Nephron progenitor cell (in vitro differentiated cells): Measurements from ENCODE around the gene PDK2.

Experiments
- DNase-seq: peaks from one replicate; pipeline ENCODE4 v3.0.0; 2021
- H3K27ac Mint-ChIP-seq: 2 replicates; pipeline ENCODE4 v1.8.0; 2021; ENCODE audit warnings: mild to moderate bottlenecking, moderate library complexity, mixed read lengths
- H3K27me3 Mint-ChIP-seq: 2 replicates; pipeline ENCODE4 v1.8.0; 2021; ENCODE audit warnings: mild to moderate bottlenecking, low read depth, mixed read lengths; ENCODE audit not compliant: poor library complexity
- H3K36me3 Mint-ChIP-seq: 2 replicates; pipeline ENCODE4 v1.8.0; 2021; ENCODE audit warnings: low read depth, mixed read lengths
- H3K4me1 Mint-ChIP-seq: 2 replicates; pipeline ENCODE4 v1.8.0; 2021; ENCODE audit warnings: mixed read lengths
- H3K4me3 Mint-ChIP-seq: 2 replicates; pipeline ENCODE4 v1.8.0; 2021; ENCODE audit warnings: mild to moderate bottlenecking, moderate library complexity, mixed read lengths
- H3K9me3 Mint-ChIP-seq: 2 replicates; pipeline ENCODE4 v1.8.0; 2021; ENCODE audit warnings: mild to moderate bottlenecking, moderate library complexity, mixed read lengths
- TF ChIP-seq, protein P1 (sequence below): fragments of 200-600 bp; sonication (generic); IDR thresholded peaks from 2 replicates; pipeline ENCODE4 v1.5.0; 2021; ENCODE audit warnings: antibody characterized with exemption

PDK2 gene

DNA sequence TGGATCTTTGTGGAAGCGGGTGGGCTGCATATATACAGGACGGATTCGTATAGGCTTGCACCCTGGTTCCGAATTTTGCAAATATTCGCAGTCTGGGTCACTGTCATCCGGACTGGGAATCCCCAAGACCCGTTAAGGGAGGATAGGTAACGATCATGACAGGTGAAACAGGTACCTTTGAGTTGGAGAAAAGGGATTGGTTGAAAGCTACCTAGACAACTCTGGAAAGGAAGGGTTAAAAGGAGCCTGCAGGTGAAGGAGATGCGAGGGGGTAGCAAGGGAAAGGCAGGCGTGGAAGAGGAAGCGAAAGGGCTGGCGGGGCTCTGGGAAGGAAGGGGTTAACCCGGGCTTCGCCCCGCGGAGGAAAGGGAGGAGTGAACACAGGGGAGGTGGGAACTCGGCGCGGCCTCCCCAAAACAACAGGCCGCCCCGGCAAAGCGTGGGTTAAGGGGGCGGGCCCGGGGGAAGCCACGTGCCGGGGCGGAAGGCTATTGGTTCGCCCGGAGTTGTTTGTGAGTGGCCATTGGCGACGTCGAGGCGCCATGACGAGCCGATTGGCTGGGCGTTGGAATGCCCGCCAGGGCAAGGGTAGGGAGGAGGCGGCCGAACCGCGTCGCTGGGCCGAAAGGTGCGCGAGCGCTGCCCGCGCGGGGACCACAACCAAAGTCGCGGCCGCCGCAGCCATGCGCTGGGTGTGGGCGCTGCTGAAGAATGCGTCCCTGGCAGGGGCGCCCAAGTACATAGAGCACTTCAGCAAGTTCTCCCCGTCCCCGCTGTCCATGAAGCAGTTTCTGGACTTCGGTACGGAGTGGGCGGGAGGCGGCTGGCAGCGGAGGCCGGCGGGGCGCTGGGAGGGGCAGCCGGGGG lies at the start of gene PDK2:
Gene PDK2, plus strand, starts transcription at position 599 of the 867 bp plus-strand sequence. Its CDS starts 85 bp downstream, at position 684.
- Mint-ChIP-seq H3K4me3 (peak within 1 kb of the TSS; percentile 99), H3K36me3 (peaks cover 9% of the 10 kb centered on the region), H3K4me1 (peaks cover 70% of the 10 kb centered on the region), H3K27me3 (peaks cover 25% of the 10 kb centered on the region), H3K9me3 (no peaks in the 10 kb centered on the region), H3K27ac (peak within 1 kb of the TSS; percentile 67)
- TF ChIP-seq, protein P1, sequence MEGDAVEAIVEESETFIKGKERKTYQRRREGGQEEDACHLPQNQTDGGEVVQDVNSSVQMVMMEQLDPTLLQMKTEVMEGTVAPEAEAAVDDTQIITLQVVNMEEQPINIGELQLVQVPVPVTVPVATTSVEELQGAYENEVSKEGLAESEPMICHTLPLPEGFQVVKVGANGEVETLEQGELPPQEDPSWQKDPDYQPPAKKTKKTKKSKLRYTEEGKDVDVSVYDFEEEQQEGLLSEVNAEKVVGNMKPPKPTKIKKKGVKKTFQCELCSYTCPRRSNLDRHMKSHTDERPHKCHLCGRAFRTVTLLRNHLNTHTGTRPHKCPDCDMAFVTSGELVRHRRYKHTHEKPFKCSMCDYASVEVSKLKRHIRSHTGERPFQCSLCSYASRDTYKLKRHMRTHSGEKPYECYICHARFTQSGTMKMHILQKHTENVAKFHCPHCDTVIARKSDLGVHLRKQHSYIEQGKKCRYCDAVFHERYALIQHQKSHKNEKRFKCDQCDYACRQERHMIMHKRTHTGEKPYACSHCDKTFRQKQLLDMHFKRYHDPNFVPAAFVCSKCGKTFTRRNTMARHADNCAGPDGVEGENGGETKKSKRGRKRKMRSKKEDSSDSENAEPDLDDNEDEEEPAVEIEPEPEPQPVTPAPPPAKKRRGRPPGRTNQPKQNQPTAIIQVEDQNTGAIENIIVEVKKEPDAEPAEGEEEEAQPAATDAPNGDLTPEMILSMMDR = no peak
- peak; percentile 91 for DNase-seq

DNA sequence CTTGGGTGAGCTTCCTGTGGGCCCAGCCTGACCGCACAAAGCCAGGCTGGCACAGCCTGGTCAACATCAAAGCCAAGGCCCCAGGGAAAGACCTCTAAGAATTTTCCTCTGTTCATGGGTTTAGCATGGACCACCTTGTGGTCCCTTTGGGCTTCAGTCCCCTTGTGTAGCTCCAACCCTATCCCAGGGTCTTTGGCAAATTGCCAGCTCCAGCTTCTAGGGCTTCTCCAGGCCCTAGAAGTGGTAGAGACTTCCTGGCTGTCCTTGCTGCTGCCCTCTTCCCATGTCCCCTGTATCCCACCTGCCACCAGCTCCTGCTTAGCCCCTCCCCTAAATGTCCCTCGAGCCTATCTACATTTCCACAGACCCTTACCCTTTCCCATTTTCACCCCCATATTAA lies 49.0 kb upstream of the PDK2 start:
- Mint-ChIP-seq H3K27me3 (peaks cover 23% of the 10 kb centered on the region), H3K27ac (no peak overlapping the region), H3K36me3 (no peaks in the 10 kb centered on the region), H3K4me3 (no peak overlapping the region), H3K9me3 (peaks cover 5% of the 10 kb centered on the region), H3K4me1 (peaks cover 54% of the 10 kb centered on the region)
- no peak for DNase-seq
- TF ChIP-seq, protein P1 = no peak

DNA sequence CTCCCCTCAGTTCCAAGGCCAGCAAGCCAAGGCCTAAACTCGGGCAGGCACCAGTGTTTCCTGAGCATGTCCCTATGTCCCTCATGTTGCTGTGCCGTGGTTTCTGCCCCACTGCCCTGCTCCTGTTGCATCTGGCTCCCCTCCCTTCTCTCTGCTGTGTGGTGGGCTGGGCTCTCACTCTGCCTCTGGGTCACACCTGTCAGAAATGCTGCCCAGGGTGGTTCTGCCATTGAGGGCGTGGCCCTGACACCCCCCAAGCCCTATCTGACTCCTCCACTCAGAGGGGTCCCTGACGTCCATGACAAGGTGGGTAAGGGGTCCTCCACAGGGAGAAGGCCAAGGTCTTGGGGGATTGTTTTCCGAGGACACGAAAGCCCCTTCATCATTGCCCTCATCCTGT lies 48.5 kb upstream of the PDK2 start:
- Mint-ChIP-seq H3K9me3 (peaks cover 5% of the 10 kb centered on the region), H3K4me3 (no peak overlapping the region), H3K27ac (no peak overlapping the region), H3K4me1 (peaks cover 59% of the 10 kb centered on the region), H3K27me3 (peaks cover 20% of the 10 kb centered on the region), H3K36me3 (no peaks in the 10 kb centered on the region)
- no peak for DNase-seq
- TF ChIP-seq, protein P1 = no peak

DNA sequence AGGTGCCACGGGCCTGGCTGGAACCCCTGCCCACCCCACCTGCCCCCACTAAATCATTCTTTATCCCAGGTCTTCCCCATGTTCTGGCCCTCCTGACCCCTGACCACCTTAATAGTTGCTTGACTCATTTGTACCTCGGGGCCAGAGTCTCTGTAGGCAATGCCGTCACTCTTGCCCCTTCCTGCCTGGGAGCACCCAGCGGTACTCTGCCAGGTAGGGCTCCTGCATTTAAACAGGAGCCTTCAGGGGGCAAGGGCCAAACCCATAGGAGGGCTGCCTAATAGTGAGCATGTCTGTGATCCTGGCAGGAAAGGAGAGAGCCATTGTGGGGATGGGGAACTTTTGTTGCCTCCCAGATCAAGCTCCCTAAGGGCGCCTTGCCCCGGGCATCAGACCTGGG lies 48.1 kb upstream of the PDK2 start:
- Mint-ChIP-seq H3K27ac (peak overlapping the region; percentile 20), H3K4me1 (peaks cover 63% of the 10 kb centered on the region), H3K4me3 (no peak overlapping the region), H3K36me3 (no peaks in the 10 kb centered on the region), H3K9me3 (peaks cover under 1% of the 10 kb centered on the region), H3K27me3 (peaks cover 16% of the 10 kb centered on the region)
- TF ChIP-seq, protein P1 = no peak
- DNase-seq = no peak

DNA sequence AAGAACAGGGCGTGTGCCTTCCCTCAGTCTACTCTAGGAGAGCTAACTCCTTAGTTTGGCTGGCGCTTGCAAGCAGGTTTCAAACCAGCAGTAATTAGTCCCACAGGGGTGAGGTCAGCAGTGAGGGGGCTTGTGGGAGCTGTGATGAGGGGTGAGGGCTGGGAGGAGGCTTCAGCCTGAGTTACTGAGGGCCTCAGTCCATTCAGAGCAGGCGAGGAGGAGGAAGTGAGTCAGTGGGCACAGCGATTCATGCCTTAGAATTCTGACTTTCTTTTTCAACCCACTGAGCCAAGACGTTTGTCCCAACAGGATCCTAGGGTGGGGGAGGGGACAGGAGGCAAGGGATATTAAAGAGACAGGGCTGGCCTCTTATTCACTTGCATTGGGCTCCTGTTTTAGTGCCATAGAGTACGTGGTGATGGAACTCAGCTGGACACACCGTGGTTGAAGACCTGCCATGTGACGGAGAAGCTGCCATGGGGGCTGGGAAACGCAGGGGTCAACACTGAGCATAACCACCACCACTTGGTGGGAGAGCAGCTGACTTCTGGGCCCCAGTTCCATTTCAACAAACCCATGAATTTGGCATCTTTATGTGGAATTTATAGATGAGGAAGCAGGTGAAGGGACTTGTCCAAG lies 47.5 kb upstream of the PDK2 start:
- H3K27ac Mint-ChIP-seq = peak overlapping the region; percentile 20
- H3K9me3 Mint-ChIP-seq = no peaks in the 10 kb centered on the region
- H3K27me3 Mint-ChIP-seq = peaks cover 14% of the 10 kb centered on the region
- DNase-seq = no peak
- no peak overlapping the region for H3K4me3 Mint-ChIP-seq
- H3K4me1 Mint-ChIP-seq = peaks cover 68% of the 10 kb centered on the region
- H3K36me3 Mint-ChIP-seq = no peaks in the 10 kb centered on the region
- TF ChIP-seq, protein P1 = no peak
